ENCODE results near the gene GJC1.
A peak's percentile ranks its signal among the peaks of the same experiment; 100 is the strongest.

The GJC1 gene

DNA sequence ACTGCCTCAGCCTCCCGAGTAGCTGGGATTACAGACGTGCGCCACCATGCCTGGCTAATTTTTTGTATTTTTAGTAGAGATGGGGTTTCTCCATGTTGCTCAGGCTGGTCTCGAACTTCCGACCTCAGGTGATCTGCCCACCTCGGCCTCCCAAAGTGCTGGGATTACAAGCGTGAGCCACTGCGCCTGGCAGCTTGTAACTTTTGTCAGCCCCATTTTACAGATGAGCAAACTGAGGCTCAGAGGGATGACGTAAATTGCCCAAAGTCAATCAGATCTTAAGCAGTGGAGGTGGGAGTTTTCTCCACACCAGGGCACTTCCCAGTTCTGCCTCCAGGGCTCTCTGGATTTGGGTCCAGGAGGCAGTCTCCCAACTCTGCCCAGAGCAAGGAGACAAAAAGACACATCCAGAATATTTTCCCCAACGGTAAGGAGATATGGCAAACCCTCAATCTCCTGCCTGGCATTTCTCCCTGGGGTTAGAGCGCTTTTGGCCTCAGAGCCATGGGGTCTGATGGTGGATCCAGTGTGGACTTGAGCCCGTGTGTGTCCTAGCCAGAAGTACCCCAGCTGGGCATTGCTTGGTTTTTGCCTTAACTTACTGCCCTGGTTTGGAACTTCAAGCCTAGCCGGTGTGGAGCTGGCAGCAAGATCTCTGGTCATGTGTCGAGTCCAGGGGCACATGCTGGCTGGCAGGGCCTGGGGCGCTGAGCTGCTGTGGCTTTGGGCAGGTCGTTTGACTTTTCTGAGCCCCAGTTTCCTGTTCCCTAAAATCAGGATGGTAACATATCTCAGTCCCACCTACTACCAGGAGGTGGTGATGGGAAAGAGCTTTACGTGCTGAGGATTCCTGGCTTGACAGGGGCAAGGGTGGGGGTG, 67.9 kb downstream of the GJC1 start:
- no peak overlapping the region for H3K18ac ChIP-seq (ENCODE audit: low read depth in 1 of 2, low read length in 2 of 2)
- no peak overlapping the region for H2AFZ ChIP-seq (ENCODE audit: low read depth, low read length)
- no peak for DNase-seq
- H2BK5ac ChIP-seq (ENCODE audit: low read depth, low read length, poor library complexity, severe bottlenecking) = no peak overlapping the region
- H2BK120ac ChIP-seq (ENCODE audit: low read depth, low read length) = no peak overlapping the region
- no peak overlapping the region for H3K4ac ChIP-seq (ENCODE audit: low read depth in 1 of 2, low read length in 2 of 2)
- no peak overlapping the region for H4K8ac ChIP-seq (ENCODE audit: low read length)
- H3K79me1 ChIP-seq (replicated peaks; ENCODE audit: low read length, poor library complexity, severe bottlenecking) = no peaks in the 10 kb centered on the region
- no peaks in the 10 kb centered on the region for H3K9me3 ChIP-seq (ENCODE audit: control insufficient read depth, low read length)
- no peak overlapping the region for H2BK15ac ChIP-seq (ENCODE audit: low read depth, poor library complexity, severe bottlenecking)
- no peak overlapping the region for H2BK12ac ChIP-seq (ENCODE audit: low read length in 2 of 2)
- no peak overlapping the region for H3K27ac ChIP-seq (ENCODE audit: low read length, poor library complexity, severe bottlenecking)
- H3K4me1 ChIP-seq (ENCODE audit: control insufficient read depth, insufficient read depth, low read depth, low read length) = peaks cover 14% of the 10 kb centered on the region
- peaks cover 31 to 69% of the 10 kb centered on the region in 2 experiments for H3K27me3 ChIP-seq (ENCODE audit: control insufficient read depth in 1 of 2, insufficient read depth in 1 of 2, low read length in 2 of 2)
- H4K91ac ChIP-seq (ENCODE audit: low read length) = no peak overlapping the region
- no peak overlapping the region for H3K23ac ChIP-seq (ENCODE audit: low read length in 2 of 2)
- H3K4me3 ChIP-seq (ENCODE audit: insufficient read depth in 1 of 2, low read depth in 1 of 2, low read length in 2 of 2) = no peak overlapping the region
- H2AK5ac ChIP-seq (ENCODE audit: low read length, severe bottlenecking) = no peak overlapping the region
- no peak overlapping the region for H3K9ac ChIP-seq (ENCODE audit: low read length)
- no peak overlapping the region for H3K4me2 ChIP-seq (ENCODE audit: low read length, poor library complexity, severe bottlenecking)
- H3K14ac ChIP-seq (ENCODE audit: low read length in 2 of 2) = no peak overlapping the region
- H3K36me3 ChIP-seq (ENCODE audit: control insufficient read depth in 1 of 2, insufficient read depth in 2 of 2, low read depth in 1 of 2, low read length in 2 of 2) = no peaks in the 10 kb centered on the region
- 84% methylated on average over 15 of the region's 17 CpGs for WGBS

DNA sequence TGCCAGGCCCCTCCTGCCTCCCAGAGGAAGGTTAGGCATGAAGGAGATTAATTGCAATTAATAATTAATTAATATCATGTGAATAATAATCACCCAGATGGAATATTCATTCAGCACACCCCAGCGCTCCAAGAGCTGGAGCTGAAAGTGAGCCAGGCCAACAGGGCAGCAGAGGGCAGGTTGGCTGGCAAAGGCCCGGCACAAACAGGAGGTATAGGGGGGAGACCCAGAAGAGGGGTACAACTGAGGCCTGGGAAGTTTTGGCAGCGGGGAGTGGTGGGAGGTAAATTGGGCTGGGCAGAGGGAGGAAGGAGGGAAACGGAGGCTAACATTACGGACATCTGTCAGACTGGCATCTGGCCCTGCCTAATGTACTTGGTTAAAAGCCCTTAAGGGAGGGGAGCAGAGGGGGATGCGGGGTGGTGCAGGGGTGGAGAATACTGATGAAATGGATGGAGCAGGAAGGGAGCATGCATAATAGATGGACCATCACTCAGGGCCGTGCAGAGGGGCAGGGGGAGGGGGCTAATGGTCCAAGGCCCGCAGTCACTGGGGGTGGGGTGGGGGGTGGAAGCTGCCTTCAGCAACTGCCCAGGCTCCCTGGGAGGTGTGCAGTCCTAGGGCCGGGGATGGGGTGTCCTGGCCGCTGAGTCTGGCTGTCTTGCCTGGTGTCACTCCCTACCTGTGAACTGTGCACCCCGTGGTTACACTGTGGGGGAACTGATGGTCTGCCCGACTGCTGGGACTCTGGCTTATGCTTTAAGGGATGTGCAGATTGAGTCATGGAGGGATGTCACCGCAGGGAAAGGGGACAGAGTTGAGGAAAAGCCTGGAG, 69.4 kb downstream of the GJC1 start:
- no peak overlapping the region for H4K8ac ChIP-seq (ENCODE audit: low read length)
- 81% methylated on average over 13 of the region's 13 CpGs for WGBS

DNA sequence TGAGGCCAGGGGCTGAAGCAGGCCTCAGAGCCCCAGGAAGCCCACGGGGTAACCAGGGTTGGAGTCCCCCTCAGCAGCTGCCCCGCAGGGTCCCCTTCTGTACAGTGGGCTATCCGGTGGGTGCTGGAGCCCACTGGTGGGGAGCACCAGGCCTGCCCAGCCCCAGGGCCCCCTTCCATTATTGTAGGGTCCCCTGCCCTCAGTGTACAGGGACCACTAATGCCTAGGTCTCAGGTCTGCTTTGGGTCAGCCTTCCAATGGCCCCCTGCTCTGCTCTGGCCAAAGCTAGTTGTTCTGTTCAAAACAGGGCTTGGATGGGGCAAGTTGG, 70.2 kb downstream of the GJC1 start:
- H3K4ac ChIP-seq (ENCODE audit: low read depth in 1 of 2, low read length in 2 of 2) = no peak overlapping the region
- H3K9ac ChIP-seq (ENCODE audit: low read length) = no peak overlapping the region
- no peaks in the 10 kb centered on the region for H3K79me1 ChIP-seq (replicated peaks; ENCODE audit: low read length, poor library complexity, severe bottlenecking)
- H3K9me3 ChIP-seq (ENCODE audit: control insufficient read depth, low read length) = no peaks in the 10 kb centered on the region
- H3K36me3 ChIP-seq (ENCODE audit: control insufficient read depth in 1 of 2, insufficient read depth in 2 of 2, low read depth in 1 of 2, low read length in 2 of 2) = no peaks in the 10 kb centered on the region
- H2BK12ac ChIP-seq (ENCODE audit: low read length in 2 of 2) = no peak overlapping the region
- peaks cover 11% of the 10 kb centered on the region for H3K4me1 ChIP-seq (ENCODE audit: control insufficient read depth, insufficient read depth, low read depth, low read length)
- H2AK5ac ChIP-seq (ENCODE audit: low read length, severe bottlenecking) = no peak overlapping the region
- H3K27me3 ChIP-seq (ENCODE audit: control insufficient read depth in 1 of 2, insufficient read depth in 1 of 2, low read length in 2 of 2) = peaks cover 31 to 58% of the 10 kb centered on the region in 2 experiments
- no peak overlapping the region for H3K18ac ChIP-seq (ENCODE audit: low read depth in 1 of 2, low read length in 2 of 2)
- WGBS = 76% methylated on average over 3 of the region's 3 CpGs
- no peak overlapping the region for H2BK15ac ChIP-seq (ENCODE audit: low read depth, poor library complexity, severe bottlenecking)
- no peak overlapping the region for H2BK5ac ChIP-seq (ENCODE audit: low read depth, low read length, poor library complexity, severe bottlenecking)
- no peak overlapping the region for H4K8ac ChIP-seq (ENCODE audit: low read length)
- no peak overlapping the region for H2BK120ac ChIP-seq (ENCODE audit: low read depth, low read length)
- no peak overlapping the region for H3K14ac ChIP-seq (ENCODE audit: low read length in 2 of 2)
- H3K27ac ChIP-seq (ENCODE audit: low read length, poor library complexity, severe bottlenecking) = no peak overlapping the region
- DNase-seq = no peak
- H3K4me3 ChIP-seq (ENCODE audit: insufficient read depth in 1 of 2, low read depth in 1 of 2, low read length in 2 of 2) = no peak overlapping the region
- H2AFZ ChIP-seq (ENCODE audit: low read depth, low read length) = no peak overlapping the region
- H4K91ac ChIP-seq (ENCODE audit: low read length) = no peak overlapping the region
- H3K23ac ChIP-seq (ENCODE audit: low read length in 2 of 2) = no peak overlapping the region
- no peak overlapping the region for H3K4me2 ChIP-seq (ENCODE audit: low read length, poor library complexity, severe bottlenecking)

More for the DNA sequence above, 69.4 kb downstream of the GJC1 start:
- Histone ChIP-seq H3K4ac (ENCODE audit: low read depth in 1 of 2, low read length in 2 of 2) (no peak overlapping the region), H2BK5ac (ENCODE audit: low read depth, low read length, poor library complexity, severe bottlenecking) (no peak overlapping the region), H3K14ac (ENCODE audit: low read length in 2 of 2) (peak overlapping the region in 1 of 2 experiments; percentile 6), H2AK5ac (ENCODE audit: low read length, severe bottlenecking) (no peak overlapping the region), H2BK12ac (ENCODE audit: low read length in 2 of 2) (no peak overlapping the region), H2BK120ac (ENCODE audit: low read depth, low read length) (no peak overlapping the region), H2BK15ac (ENCODE audit: low read depth, poor library complexity, severe bottlenecking) (no peak overlapping the region), H3K9me3 (ENCODE audit: control insufficient read depth, low read length) (no peaks in the 10 kb centered on the region), H3K9ac (ENCODE audit: low read length) (no peak overlapping the region), H3K27ac (ENCODE audit: low read length, poor library complexity, severe bottlenecking) (no peak overlapping the region), H3K18ac (ENCODE audit: low read depth in 1 of 2, low read length in 2 of 2) (no peak overlapping the region), H3K23ac (ENCODE audit: low read length in 2 of 2) (no peak overlapping the region), H3K27me3 (ENCODE audit: control insufficient read depth in 1 of 2, insufficient read depth in 1 of 2, low read length in 2 of 2) (peaks cover 31 to 59% of the 10 kb centered on the region in 2 experiments), H4K91ac (ENCODE audit: low read length) (no peak overlapping the region), H3K36me3 (ENCODE audit: control insufficient read depth in 1 of 2, insufficient read depth in 2 of 2, low read depth in 1 of 2, low read length in 2 of 2) (no peaks in the 10 kb centered on the region), H2AFZ (ENCODE audit: low read depth, low read length) (no peak overlapping the region), H3K4me3 (ENCODE audit: insufficient read depth in 1 of 2, low read depth in 1 of 2, low read length in 2 of 2) (no peak overlapping the region), H3K4me1 (ENCODE audit: control insufficient read depth, insufficient read depth, low read depth, low read length) (peaks cover 11% of the 10 kb centered on the region), H3K4me2 (ENCODE audit: low read length, poor library complexity, severe bottlenecking) (no peak overlapping the region), H3K79me1 (replicated peaks; ENCODE audit: low read length, poor library complexity, severe bottlenecking) (no peaks in the 10 kb centered on the region)
- no peak for DNase-seq
